ENCODE data around the gene SEL1L2.
A peak's percentile ranks its signal among the peaks of the same experiment; 100 is the strongest.
"Not testable (repeated sequence)": the region's sequence is repeated elsewhere in the genome, so short reads cannot be mapped to it uniquely, and the experiment has no call there.

Gene SEL1L2, protein sequence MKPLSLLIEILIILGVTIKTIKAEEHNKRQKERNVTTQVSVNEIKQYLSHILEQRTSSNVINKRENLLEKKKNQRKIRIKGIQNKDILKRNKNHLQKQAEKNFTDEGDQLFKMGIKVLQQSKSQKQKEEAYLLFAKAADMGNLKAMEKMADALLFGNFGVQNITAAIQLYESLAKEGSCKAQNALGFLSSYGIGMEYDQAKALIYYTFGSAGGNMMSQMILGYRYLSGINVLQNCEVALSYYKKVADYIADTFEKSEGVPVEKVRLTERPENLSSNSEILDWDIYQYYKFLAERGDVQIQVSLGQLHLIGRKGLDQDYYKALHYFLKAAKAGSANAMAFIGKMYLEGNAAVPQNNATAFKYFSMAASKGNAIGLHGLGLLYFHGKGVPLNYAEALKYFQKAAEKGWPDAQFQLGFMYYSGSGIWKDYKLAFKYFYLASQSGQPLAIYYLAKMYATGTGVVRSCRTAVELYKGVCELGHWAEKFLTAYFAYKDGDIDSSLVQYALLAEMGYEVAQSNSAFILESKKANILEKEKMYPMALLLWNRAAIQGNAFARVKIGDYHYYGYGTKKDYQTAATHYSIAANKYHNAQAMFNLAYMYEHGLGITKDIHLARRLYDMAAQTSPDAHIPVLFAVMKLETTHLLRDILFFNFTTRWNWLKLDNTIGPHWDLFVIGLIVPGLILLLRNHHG

GRCh38 chr20:13990465-13990864 lies at the start of gene SEL1L2:
Gene SEL1L2, minus strand, starts transcription at chr20:13990614. Its CDS starts 80 bp downstream, at chr20:13990534.
- no peak for DNase-seq

DNA sequence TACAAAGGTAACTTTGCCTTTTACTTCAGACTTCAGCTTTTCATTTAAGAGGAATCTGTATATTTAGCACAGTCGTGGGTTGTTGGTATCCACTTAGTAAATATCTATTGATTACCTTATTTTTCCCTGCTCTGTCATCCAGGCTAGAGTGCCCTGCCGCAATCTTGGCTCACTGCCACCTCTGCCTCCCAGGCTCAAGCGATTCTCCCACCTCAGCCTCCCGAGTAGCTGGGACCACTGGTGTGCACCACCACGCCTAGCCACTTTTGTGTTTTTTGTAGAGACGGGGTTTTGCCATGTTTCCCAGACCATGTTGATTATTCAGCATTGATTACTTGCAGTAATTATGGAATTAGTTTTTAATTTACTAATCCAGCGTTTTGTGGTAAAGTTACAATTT lies 46.2 kb upstream of the SEL1L2 start:
- no peak for DNase-seq

- no peak for DNase-seq
These were observed 42.9 kb upstream of the SEL1L2 start for GRCh38 chr20:14033310-14033709.

DNA sequence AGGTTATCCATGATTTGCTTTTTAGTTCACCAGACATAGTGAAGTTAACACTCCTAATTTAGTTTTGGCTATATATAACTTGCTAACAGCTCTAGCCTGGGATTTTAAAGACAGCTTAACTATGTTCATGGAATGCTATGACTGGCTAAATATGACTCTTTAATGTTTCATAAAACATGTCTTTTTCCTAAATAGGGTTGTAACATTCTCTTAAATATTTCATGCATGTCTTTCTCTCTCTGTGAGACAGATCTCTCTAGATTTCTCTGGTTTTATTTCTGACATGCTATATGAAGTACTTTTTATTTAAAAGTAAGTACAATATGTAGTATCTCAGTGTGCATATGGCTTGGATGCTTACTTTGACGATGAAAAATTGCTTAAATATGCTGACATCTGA lies 40.6 kb upstream of the SEL1L2 start:
- DNase-seq: no peak

DNA sequence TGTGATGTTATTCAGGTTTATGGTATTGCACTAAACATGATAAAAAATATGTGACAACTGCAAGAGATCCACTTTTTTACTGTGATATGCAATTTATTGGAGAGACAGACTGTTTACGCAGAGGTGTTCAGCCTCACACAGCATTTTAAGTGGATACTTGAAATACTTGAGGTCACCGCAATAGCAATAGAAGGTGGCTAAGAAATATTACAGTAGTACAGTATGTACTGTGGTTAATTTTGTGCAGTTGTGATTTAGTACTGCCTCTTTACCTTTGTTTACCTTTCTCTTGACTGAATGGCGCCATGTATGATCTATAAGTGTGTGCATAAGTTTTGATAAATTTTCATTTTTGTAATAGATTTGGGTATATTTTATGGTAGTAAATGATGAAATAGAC lies 22.3 kb upstream of the SEL1L2 start:
- DNase-seq: no peak

- DNase-seq: no peak
These were observed 18.8 kb upstream of the SEL1L2 start for GRCh38 chr20:14009208-14009607.

- no peak for DNase-seq
These were observed 15.6 kb upstream of the SEL1L2 start for GRCh38 chr20:14005996-14006395.

DNA sequence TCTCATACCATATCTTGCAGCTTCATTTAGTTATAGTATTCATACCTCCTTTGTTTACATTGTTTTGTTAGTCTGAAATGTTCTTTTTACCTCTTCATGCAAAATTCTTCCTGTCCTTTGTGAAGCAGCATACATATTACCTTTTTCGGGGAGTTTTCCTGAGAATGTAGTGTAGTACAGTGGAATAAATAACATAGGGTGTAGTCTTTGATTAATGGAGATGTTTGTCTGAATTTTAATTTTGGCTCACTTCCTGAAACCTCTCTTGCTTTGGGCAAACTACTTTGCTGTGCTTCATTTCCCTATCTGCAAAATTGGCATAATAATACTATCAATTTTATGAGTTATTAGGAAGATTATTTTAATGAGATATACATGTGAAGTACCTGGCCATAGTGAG lies 10.5 kb upstream of the SEL1L2 start:
- DNase-seq: no peak

DNA sequence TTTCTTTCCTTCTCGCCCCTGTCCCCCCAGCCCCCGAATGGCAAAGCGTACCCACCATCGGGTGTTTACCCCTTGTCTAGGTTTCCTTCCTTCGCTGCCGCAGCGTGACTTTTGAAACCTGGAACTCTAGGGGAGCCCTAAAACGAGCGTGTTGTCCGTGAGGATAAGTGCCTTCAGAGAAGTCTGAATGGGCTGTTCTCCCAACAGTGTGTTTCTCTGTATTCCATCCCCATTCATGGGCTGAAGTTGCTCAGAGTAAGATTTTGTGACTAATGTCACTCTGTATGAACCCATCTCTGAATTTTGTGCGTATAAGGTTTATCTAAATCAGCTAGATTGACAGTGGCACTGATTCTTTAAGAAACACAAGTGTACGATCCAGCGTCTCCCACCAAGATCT lies 5.9 kb upstream of the SEL1L2 start:
- no peak for DNase-seq

DNA sequence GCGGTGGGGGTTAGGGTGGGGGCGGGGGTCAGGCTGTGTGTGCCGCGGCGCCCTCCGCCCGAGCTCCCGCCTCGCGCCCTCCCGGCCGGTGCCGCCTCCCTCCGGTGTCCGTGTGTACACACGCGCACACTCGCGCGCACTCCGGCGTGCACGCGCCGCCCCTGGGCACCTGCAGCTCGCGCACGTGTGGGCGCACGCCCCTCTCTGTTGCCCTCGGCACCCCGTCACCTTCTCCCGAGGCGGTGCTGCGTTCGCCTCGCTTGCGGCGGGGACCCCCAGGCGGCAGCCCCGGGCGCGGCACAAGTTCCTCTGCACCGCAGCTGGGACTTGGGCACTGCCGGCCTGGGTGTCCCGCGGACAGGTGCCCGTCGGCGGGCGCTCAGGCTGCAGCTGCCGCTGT lies 5.4 kb upstream of the SEL1L2 start:
- DNase-seq: no peak

DNA sequence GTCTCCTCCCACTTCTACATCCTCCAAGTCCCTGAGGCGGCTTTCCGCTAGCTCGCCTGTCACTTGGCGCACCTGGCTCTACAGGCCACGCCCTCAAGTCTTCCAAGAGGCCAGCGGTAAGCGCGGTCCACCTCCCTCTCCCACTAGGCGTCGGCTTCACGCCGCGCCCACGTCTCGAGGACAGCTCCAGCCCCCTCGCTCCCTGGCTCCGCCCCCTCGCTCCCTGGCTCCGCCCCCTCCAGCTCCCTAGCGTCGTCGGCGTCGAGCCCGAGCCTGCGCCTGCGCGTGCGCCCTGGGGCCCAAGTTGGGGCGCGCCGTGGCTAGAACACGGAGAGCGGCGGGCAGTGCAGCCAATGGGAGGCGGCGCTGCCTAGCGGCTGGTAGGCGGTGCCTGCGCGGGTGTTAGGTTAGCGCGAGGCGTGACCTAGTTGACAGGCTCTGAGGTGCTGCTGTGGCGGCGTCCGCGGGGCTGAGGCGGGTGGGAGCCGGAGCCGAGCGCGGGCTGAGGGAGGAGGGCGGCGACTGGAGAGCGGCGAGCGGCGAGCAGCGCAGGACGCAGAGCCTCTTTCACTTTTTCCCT lies 4.8 kb upstream of the SEL1L2 start, which contains the start of gene MACROD2:
Gene MACROD2, plus strand, starts transcription at position 431 of the 580 bp plus-strand sequence.
- peak; percentile 31 for DNase-seq

- DNase-seq: not testable (repeated sequence)
These were observed 1.5 kb upstream of the SEL1L2 start for GRCh38 chr20:13991955-13992354.

DNA sequence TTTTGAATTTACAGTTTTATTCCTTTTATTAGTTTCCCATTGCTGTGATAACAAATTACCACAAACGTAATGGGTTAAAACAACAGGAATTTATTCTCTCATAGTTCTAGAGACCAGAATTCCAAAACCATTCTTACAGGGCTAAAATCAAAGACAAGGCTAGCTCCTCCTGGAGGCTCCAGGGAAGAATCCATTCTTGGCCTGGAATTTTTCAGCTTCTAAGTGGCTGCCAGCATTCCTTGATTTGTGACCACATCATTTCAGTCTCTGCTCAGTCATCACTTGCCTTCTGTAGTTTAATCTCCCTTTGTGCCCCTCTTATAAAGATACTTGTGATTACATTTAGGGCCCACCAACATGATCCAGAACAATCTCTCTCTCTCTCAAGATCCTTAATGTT lies 897 bp upstream of the SEL1L2 start:
- DNase-seq: no peak

DNA sequence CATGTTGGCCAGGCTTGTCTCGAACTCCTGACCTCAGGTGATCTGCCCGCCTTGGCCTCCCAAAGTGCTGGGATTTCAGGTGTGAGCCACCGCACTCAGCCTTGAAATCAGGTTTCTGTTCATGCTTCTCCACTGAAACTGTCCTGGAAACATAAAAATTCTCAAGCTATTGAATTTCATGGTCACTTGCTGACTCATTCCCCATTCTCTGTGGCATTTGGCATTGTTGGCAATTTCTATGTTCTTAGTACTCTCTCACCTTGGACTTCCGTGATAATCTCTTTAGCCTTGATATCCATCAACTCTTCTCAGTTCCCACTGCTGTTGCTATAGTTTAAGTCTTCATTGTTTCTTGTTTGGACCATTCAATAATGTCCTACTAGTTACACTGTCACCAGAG lies 6.2 kb downstream of the SEL1L2 start:
- no peak for DNase-seq

- no peak for DNase-seq
These were observed 29.9 kb downstream of the SEL1L2 start for GRCh38 chr20:13960525-13960924.

DNA sequence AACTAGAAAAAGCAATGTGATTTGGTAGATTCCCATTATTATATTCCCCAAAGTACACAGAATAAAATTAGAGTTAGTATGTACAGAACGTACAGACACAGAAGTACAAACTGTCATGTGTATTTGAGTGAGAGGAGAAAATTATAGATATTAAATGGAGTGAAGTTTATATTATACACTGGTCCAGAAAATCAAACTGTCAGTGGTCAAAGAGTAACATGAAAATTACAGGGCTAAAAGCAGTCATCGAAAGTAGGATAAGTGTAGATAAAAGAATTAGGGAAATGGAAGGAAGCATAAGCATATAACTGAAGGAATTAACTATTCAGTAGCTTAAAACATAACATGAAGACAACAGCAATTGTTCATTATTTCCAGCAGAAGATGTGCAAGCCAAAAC lies 30.3 kb downstream of the SEL1L2 start:
- DNase-seq: no peak

- DNase-seq: no peak
These were observed 37.2 kb downstream of the SEL1L2 start for GRCh38 chr20:13953227-13953626.

GRCh38 chr20:13947719-13948118 lies 42.7 kb downstream of the SEL1L2 start:
- no peak for DNase-seq

GRCh38 chr20:13941031-13941430 lies 49.4 kb downstream of the SEL1L2 start:
- no peak for DNase-seq

DNA sequence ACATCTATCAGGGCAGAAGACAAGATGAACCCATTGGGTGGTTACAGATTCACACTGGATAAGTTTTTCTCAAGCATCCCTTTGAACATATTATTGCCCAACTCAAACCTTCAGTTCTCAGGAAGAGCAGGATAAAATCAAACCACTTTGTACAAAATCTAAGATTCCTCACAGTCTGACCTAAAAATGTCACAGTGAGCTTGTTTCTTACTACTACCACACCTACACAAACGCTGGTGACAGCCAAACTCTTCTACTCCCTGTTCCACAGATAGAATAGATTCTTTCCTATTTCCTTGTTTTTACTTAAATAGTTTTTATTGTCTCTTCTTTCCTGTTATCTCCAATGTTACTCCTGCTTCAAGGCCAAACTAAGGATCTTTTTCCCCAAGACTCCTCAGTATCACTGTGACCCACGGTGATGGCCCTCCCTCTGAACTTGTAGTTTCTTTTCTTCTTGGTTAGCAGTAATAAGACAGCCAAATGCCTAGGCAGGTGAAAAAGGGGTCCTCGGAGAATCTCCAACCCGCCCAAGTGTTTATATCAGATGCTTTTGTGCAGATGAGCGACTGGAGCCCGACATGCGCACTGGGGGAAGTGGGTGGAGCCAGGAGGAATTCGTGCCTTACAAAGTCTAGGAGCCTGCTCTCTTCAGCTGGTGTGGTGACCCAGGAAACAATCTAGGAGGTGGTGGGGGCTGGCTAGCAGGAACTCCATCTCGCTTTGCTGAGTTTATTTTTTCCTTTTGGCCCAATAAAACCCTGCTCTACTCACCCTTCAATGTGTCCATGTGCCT lies 53.4 kb downstream of the SEL1L2 start:
- no peak for DNase-seq

GRCh38 chr20:13934992-13935894 lies 55.2 kb downstream of the SEL1L2 start:
- no peak for DNase-seq

DNA sequence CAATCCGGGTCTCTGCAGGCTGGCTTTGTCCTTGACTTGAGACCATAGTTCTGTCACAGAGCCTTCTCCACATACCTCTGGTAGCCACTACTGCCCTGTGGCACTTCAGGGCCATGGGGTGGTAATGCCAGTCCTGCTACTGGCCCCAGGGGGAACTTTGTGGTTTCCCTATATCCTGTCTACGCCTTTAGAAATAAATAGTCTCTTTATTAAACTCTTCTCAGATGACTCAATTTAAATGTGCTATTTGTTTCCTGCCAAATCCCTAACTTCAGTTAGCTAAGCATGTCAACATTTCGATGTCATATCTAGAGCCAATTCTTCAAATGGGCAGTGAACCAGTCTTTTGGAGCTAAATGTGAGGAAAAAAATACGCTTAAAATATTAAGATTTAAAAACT lies 60.1 kb downstream of the SEL1L2 start:
- no peak for DNase-seq

All from stimulated activated CD4-positive, alpha-beta T cell treated with anti-CD3 and anti-CD28 coated beads, Interleukin-12 subunit alpha, Interleukin-12 subunit beta, amount 100 ng/mL, for 4 hours (primary cell).